Measurements from ENCODE around the gene PHC2. TPM values are rescaled to one million over a fixed set of nuclear protein-coding genes. Genes with fewer than 3 reads are reported as not detected.

PHC2 gene
- total RNA-seq, 1 donor from 2014 or later: 91.5 TPM

GRCh38 chr1:33275706-33276572 lies 155.0 kb downstream of the PHC2 start:
- peaks cover 13% of the 10 kb centered on the region for H3K36me3 Mint-ChIP-seq (ENCODE audit: low read depth)
- no peak for TF ChIP-seq CTCF (IDR thresholded peaks at IDR 0.05)
- no peak overlapping the region for H3K27ac Mint-ChIP-seq (ENCODE audit: unreplicated experiment)
- H3K4me1 Mint-ChIP-seq (ENCODE audit: low read depth): peaks cover 17% of the 10 kb centered on the region
- H3K9me3 Mint-ChIP-seq (ENCODE audit: low read depth): no peaks in the 10 kb centered on the region
- no peak for DNase-seq (ENCODE audit: low spot score)
- H3K4me3 Mint-ChIP-seq (ENCODE audit: unreplicated experiment): no peak overlapping the region
- H3K27me3 Mint-ChIP-seq (ENCODE audit: low read depth): no peaks in the 10 kb centered on the region

GRCh38 chr1:33275195-33275594 lies 155.7 kb downstream of the PHC2 start:
- no peak for DNase-seq (ENCODE audit: low spot score)
- H3K36me3 Mint-ChIP-seq (ENCODE audit: low read depth): peaks cover 15% of the 10 kb centered on the region
- no peak for TF ChIP-seq CTCF (IDR thresholded peaks at IDR 0.05)
- H3K4me3 Mint-ChIP-seq (ENCODE audit: unreplicated experiment): no peak overlapping the region
- no peak overlapping the region for H3K27ac Mint-ChIP-seq (ENCODE audit: unreplicated experiment)
- peaks cover 20% of the 10 kb centered on the region for H3K4me1 Mint-ChIP-seq (ENCODE audit: low read depth)
- H3K27me3 Mint-ChIP-seq (ENCODE audit: low read depth): no peaks in the 10 kb centered on the region
- no peaks in the 10 kb centered on the region for H3K9me3 Mint-ChIP-seq (ENCODE audit: low read depth)

- H3K27ac Mint-ChIP-seq (ENCODE audit: unreplicated experiment): no peak overlapping the region
- H3K9me3 Mint-ChIP-seq (ENCODE audit: low read depth): no peaks in the 10 kb centered on the region
- peaks cover 10% of the 10 kb centered on the region for H3K36me3 Mint-ChIP-seq (ENCODE audit: low read depth)
- H3K4me3 Mint-ChIP-seq (ENCODE audit: unreplicated experiment): no peak overlapping the region
- H3K27me3 Mint-ChIP-seq (ENCODE audit: low read depth): no peaks in the 10 kb centered on the region
- no peak for DNase-seq (ENCODE audit: low spot score)
- TF ChIP-seq CTCF (IDR thresholded peaks at IDR 0.05): no peak
- H3K4me1 Mint-ChIP-seq (ENCODE audit: low read depth): peaks cover 21% of the 10 kb centered on the region
These were observed 156.4 kb downstream of the PHC2 start for GRCh38 chr1:33274446-33274845.

GRCh38 chr1:33273961-33274371 lies 156.9 kb downstream of the PHC2 start:
- Mint-ChIP-seq H3K9me3 (ENCODE audit: low read depth) (no peaks in the 10 kb centered on the region), H3K27ac (ENCODE audit: unreplicated experiment) (no peak overlapping the region), H3K36me3 (ENCODE audit: low read depth) (peaks cover 11% of the 10 kb centered on the region), H3K4me3 (ENCODE audit: unreplicated experiment) (no peak overlapping the region), H3K4me1 (ENCODE audit: low read depth) (peaks cover 25% of the 10 kb centered on the region), H3K27me3 (ENCODE audit: low read depth) (no peaks in the 10 kb centered on the region)
- TF ChIP-seq CTCF (IDR thresholded peaks at IDR 0.05): no peak
- no peak for DNase-seq (ENCODE audit: low spot score)

Small RNA genes within 50 kb of the gene (microRNA-seq; reads per million reads assigned to microRNA genes)
- gene MIR3605 (ENCODE audit: borderline number of aligned reads): 36.0 reads per million, percentile 46 among the genes with 10 or more reads in this experiment

Other genes starting within 250 kb of the PHC2 start
- gene TRIM62, start 249.1 kb downstream of the PHC2 start, total RNA-seq: 17.3 to 35.1 TPM (median 17.7 TPM) in 3 replicates
- gene ZNF362, start 174.6 kb downstream of the PHC2 start, total RNA-seq: 84.1 to 122 TPM (median 85.0 TPM) in 3 replicates
- gene A3GALT2, start 110.0 kb downstream of the PHC2 start, total RNA-seq: 0.27 TPM in 1 of 3 replicates, not detected in the others
- 4.4 to 5.9 TPM (median 5.4 TPM) in 3 replicates for gene ZSCAN20, start 41.5 kb upstream of the PHC2 start, total RNA-seq

All from chondrocyte (in vitro differentiated cells).